Measurements from ENCODE around the gene SCGB1C2.
"Not testable (repeated sequence)": the region's sequence is repeated elsewhere in the genome, so short reads cannot be mapped to it uniquely, and the experiment has no call there.

SCGB1C2 gene

GRCh38 chr17:148757-149156, 11.4 kb downstream of the SCGB1C2 start:
- no peak for DNase-seq (ENCODE audit: low read depth in 2 of 2)

- DNase-seq (ENCODE audit: low read depth in 2 of 2) = no peak
Observed at GRCh38 chr17:149231-149630, 11.9 kb downstream of the SCGB1C2 start.

DNA sequence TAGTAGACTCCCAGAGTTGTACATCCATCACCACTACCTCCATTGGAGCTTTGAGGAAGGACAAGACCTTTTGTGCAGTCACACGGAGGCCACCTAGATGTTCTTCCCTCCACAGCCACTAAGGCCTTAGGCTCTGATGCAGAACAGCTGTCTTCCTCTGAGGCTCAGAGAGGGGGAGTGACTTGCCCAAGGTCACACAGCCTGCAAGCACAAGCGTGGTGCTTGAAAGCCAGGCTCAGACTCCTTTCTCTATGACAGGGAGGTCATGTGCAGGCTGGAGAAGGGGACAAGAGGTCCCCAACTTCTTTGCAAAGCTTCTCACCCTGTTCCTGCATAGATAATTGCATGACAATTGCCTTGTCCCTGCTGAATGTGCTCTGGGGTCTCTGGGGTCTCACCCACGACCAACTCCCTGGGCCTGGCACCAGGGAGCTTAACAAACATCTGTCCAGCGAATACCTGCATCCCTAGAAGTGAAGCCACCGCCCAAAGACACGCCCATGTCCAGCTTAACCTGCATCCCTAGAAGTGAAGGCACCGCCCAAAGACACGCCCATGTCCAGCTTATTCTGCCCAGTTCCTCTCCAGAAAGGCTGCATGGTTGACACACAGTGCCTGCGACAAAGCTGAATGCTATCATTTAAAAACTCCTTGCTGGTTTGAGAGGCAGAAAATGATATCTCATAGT, 12.7 kb downstream of the SCGB1C2 start:
- no peak for DNase-seq (ENCODE audit: low read depth in 2 of 2)

DNA sequence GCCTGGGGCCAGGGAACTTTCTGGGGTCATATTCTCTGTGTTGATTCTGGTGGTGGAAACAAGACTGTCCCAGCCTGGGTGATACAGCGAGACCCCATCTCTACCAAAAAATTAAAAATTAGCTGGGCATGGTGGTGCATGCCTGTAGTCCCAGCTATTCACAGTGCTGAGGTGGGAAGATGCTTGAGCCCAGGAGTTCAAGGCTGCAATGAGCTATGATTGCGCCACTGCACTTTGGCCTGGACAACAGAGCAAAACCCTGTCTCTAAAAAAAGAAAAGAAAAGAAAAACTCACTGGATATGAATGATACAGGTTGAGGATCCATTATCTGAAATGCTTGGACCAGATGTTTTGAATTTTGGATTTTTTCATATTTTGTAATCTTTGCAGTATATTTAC, 13.6 kb downstream of the SCGB1C2 start:
- DNase-seq (ENCODE audit: low read depth in 2 of 2) = no peak

DNA sequence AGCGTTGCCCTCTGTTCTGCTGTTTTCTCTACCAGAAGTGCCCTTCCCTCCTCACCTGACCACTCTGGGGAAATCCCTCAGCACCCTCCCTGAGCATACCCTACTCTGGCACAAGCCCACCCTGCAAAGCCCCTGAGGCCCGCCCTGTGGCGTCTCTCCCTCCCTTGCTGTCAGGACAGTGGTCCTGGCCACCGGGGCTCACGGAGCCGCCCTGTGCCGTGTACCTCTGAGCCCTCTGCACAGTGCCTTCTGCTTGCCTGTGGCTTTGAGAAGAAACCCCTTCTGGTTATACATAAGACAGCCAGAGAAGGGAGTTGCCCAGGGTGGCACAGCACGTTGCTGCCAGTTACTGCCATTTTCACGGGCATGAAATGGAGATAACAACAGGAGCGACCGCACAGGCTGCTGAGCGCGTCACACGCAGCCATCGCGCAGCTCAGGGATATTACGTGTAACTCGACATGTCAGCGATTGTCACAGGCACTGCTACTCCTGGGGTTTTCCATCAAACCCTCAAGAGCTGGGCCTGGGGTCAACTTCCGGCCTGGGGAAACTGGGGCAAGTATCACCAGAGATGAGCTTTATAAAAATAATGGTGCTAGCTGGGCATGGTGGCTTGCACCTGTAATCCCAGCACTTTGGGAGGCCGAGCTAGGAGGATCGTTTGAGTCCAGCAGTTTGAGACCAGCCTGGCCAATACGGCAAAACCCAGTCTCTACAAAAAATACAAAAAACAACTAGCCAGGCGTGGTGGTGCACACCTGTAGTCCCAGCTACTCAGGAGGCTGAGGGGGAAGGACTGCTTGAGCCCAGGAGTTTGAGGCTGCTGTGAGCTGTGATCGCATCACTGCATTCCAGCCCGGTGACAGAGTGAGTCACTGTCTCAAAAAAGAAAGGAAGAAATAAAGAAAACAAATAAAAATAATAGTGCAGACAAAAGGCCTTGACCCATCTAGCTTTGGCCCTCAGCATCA, 14.8 kb downstream of the SCGB1C2 start:
- DNase-seq (ENCODE audit: low read depth in 2 of 2) = no peak

GRCh38 chr17:152860-153420, 15.6 kb downstream of the SCGB1C2 start:
- no peak for DNase-seq (ENCODE audit: low read depth in 2 of 2)

GRCh38 chr17:153851-154250, 16.5 kb downstream of the SCGB1C2 start:
- DNase-seq (ENCODE audit: low read depth in 2 of 2) = no peak

- DNase-seq (ENCODE audit: low read depth in 2 of 2) = no peak
Observed at GRCh38 chr17:155576-155975, 18.2 kb downstream of the SCGB1C2 start.

DNA sequence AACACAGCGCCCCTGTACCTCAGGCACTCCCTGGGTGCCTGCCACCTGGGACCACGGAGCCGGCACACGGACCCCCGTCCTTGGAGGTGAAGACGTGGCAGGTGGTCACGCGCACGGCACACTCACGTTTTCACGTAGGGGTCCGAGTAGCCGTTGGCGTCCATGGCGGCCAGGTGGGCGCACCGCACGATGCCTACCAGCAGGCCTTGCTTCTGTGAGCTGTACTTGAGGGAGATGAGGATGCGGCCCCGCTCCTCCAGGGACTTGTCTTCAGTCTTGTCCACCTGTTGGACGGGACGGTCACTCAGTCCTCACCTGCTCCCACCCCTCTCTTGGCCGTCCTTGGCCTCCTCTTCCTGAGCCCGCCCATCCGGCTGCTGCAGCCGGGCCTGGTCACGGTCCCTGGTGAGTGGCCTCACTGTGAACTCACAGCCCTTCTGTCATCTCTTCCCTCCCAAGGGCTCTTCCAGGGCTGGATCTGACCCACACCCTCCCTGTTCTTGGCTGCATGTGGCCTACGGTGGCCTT, 18.8 kb downstream of the SCGB1C2 start:
- no peak for DNase-seq (ENCODE audit: low read depth in 2 of 2)

DNA sequence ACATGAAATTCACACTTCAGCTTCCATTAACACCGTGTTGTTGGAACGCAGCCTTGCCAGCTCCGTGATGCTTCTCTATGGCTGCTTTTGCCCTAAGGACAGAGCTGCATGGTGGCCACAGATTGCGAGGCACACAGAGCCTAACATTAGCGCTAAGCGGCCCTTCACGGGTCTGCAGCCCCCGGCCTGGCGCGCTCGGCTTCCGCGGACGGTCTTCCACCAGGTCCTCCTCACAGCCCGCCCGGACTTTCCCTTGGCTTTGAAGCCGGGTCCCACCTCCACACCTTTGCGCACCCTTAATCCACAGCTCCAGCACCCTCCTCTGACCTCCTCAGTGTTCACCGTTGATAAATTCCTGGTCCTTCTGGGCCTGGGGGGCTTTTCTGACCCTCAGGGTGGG, 19.6 kb downstream of the SCGB1C2 start:
- DNase-seq (ENCODE audit: low read depth in 2 of 2) = no peak

- DNase-seq (ENCODE audit: low read depth in 2 of 2) = no peak
Observed at GRCh38 chr17:157901-158300, 20.5 kb downstream of the SCGB1C2 start.

DNA sequence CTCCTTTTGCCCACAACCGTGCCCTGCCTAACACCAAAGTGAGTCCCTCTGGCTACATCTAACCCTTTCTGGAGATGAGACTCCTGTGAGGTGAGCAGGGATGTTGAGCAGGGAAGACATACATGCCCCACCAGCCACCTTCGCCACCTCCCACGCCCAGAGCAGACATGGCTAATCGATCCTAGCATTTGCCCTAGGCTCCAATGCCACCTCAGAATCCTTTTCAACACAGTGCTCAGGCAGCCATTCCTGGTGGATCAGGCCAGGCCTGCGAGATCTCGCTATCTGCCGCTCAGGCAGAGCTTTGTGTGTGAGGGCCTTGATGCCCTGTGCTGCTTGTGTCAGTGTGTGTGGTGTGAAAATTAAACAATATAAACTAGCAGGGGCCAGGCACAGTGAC, 21.0 kb downstream of the SCGB1C2 start:
- no peak for DNase-seq (ENCODE audit: low read depth in 2 of 2)

- no peak for DNase-seq (ENCODE audit: low read depth in 2 of 2)
Observed at GRCh38 chr17:159609-160008, 22.2 kb downstream of the SCGB1C2 start.

DNA sequence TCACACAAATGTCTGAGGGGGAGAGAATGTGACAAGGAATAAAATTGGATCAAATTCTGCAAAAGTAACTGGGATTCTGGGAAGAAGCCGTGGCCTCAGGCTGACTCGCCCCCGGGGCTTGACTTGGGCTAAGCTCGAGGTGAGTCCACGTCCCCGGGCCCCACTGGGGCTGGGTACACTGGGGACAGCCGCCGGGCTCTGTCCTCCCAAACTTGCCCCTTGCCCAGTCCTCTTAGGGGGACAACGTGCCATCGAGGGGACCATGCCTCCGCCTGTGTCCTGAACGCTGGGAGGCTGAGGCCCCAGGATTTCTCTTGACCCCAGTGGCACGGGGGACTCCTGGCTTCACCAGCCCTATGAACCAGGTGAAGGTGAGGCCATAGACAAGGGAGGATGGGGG, 23.0 kb downstream of the SCGB1C2 start:
- DNase-seq (ENCODE audit: low read depth in 2 of 2) = no peak

DNA sequence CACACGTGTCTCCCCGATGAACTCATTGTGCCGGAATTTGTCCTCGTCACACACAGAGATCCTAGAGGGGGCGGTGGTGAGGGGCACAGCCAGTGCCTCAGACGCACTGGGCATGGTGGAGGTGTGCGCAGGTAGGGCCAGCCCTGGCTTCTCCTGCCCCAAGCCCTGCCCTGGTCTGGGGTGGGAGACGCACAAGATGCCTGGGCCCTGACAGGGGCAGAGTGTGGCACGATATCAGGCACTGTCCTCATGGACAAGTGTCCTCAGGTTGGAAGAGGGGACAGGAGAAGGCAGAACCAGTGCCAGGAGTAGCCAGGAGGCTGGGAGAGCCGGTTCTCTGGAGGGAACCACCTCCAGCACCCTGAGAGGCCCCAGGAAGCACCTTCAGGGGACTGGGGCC, 24.1 kb downstream of the SCGB1C2 start:
- no peak for DNase-seq (ENCODE audit: low read depth in 2 of 2)

- no peak for DNase-seq (ENCODE audit: low read depth in 2 of 2)
Observed at GRCh38 chr17:162689-163088, 25.3 kb downstream of the SCGB1C2 start.

- DNase-seq (ENCODE audit: low read depth in 2 of 2) = no peak
Observed at GRCh38 chr17:163514-164098, 26.2 kb downstream of the SCGB1C2 start.

DNA sequence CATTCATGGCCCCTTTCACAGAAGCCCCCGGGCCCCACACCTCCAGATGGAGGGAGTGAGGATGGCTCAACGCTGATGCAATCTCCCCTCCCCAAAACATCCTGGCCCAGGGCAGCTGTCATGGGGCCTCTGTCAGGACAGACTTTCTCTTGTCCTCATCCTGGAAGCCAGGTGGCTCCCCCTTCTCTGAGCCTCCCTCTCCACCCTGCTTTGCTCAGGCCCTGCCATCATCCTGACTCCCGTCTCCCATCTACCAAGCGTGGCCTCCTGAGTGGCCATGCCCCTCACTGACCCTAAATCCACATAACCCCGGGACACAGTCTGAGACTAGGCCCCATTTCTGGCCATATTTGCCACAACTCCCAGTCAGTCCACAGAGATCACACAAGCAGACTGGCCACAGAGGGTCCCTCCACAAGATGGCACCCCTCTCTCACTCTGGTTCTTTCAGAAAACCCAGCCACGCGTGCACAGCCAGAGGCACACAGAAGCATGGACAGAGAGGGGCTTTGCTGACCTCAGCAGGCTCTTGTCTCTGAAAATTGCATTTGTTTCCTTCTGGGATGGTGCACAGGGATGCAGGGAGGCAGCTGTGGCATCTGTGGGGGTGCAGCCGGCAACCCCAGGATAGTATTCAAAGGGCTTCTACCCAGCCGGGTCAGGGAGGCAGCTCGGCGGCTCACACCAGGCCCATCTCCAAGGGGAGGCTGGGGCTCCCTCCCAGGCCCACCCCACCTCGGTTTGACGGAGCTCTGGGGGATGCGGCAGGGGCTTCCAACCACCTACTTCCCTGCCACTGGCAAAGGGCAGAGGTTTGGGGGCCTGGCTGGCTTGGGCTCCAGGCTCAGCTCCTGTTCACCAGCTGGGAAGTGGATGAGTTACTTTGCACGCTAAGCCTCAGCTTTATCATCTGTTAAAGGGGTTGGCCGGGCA, 27.2 kb downstream of the SCGB1C2 start:
- DNase-seq (ENCODE audit: low read depth in 2 of 2) = no peak

DNA sequence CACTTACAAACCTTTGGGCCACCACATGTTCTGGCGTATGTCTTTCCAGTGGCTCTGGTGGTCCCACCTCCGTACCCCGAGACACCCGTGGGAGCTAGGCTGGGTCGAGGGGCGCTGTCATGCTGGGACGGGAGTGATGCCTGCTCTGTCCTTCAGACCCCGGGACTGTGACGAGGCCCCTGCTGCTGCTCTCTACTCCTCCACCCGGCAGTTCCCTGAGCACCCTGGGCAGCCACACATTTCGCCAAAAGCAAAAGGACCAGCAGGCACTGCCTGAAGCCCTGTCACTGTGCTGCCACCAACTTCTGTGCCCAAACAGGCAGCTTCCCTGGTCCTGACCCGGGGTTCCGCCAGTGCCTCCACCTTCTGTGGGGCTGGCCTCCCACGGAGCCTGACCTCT, 28.6 kb downstream of the SCGB1C2 start:
- DNase-seq (ENCODE audit: low read depth in 2 of 2) = no peak

GRCh38 chr17:168614-169013, 31.2 kb downstream of the SCGB1C2 start:
- DNase-seq (ENCODE audit: low read depth in 2 of 2) = not testable (repeated sequence)

DNA sequence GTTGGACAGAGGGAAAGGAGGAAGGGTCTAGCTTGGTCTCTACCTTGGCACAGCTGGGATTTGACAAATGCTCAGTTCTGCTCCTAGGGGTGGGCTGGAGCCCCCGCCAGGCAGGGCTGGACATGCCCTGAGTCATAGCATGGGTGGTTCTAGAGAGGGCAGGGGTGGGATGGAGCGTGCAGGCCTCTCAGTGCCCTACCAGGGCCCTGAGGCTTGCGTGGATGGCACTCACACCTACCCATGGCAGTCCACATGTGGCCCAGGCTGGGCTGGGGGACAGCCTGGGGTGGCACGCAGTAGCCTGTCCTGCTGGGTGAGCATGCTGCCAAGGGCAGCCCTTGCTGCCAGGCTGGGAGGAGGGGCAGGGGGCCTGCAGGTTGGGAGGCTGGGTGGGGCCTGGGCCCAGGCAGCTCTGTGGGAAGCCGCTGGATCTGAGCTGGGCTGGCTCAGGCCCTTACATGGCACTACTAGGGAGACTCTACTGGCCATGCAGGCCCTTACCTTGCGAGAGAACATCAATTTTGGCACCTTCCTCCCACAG, 32.8 kb downstream of the SCGB1C2 start:
- no peak for DNase-seq (ENCODE audit: low read depth in 2 of 2)
